ENCODE results near the gene MED15. TPM values are rescaled to one million over a fixed set of nuclear protein-coding genes. Genes with fewer than 3 reads are reported as not detected.

The MED15 gene
- total RNA-seq, 1 donor from 2014 or later = 149 TPM

Other genes starting within 250 kb of the MED15 start
- 1.5 and 1.9 TPM in 2 replicates for gene RTN4R, start 239.3 kb upstream of the MED15 start, total RNA-seq
- gene DGCR6L, start 187.6 kb upstream of the MED15 start, total RNA-seq = 48.5 and 53.3 TPM in 2 replicates
- 8.9 and 10.7 TPM in 2 replicates for gene ZNF74, start 113.5 kb upstream of the MED15 start, total RNA-seq
- gene SCARF2, start 69.8 kb upstream of the MED15 start, total RNA-seq = 1.0 and 1.1 TPM in 2 replicates
- gene KLHL22, start 11.8 kb upstream of the MED15 start, total RNA-seq = 45.7 and 52.1 TPM in 2 replicates